Measurements from ENCODE around the gene CCM2. TPM values are rescaled to one million over a fixed set of nuclear protein-coding genes. Genes with fewer than 3 reads are reported as not detected.

The CCM2 gene
- total RNA-seq, 1 donor from 2014 or later, result 89.0 TPM

GRCh38 chr7:44987457-44987856 lies 12.5 kb upstream of the CCM2 start:
- peak overlapping the region; percentile 98 for H3K27ac Mint-ChIP-seq
- peak overlapping the region; percentile 98 for H3K4me3 Mint-ChIP-seq
- no peak for TF ChIP-seq CTCF (IDR thresholded peaks at IDR 0.05)
- intact Hi-C loops (cut with micrococcal nuclease), result loop anchor here (2.0 kb wide), 2 partner anchors 191 to 1061 kb away; partner anchors contain the start of genes PPIA and UBE2D4
- ATAC-seq (ENCODE audit: low read depth) (no peak), DNase-seq (no peak)
- peaks cover 40% of the 10 kb centered on the region for H3K36me3 Mint-ChIP-seq (ENCODE audit: low read depth)
- POLR2A ChIA-PET, result interaction anchor here (0.7 to 13.0 kb wide), 4 partner anchors 10 to 191 kb away, joined by 4 to 325 read pairs (median 16); partner anchors contain the start of genes CCM2 and PPIA
- CTCF ChIA-PET, result no interaction called here
- H3K9me3 Mint-ChIP-seq, result no peaks in the 10 kb centered on the region
- H3K4me1 Mint-ChIP-seq, result peaks cover 50% of the 10 kb centered on the region
- H3K27me3 Mint-ChIP-seq, result no peaks in the 10 kb centered on the region

GRCh38 chr7:44987996-44988395 lies 12.0 kb upstream of the CCM2 start:
- DNase-seq, result no peak
- Mint-ChIP-seq H3K4me3 (no peak overlapping the region), H3K4me1 (peaks cover 47% of the 10 kb centered on the region), H3K27me3 (no peaks in the 10 kb centered on the region), H3K36me3 (ENCODE audit: low read depth) (peaks cover 34% of the 10 kb centered on the region), H3K9me3 (no peaks in the 10 kb centered on the region), H3K27ac (no peak overlapping the region)
- CTCF ChIA-PET, result no interaction called here
- intact Hi-C loops (cut with micrococcal nuclease), result loop anchor here (2.0 kb wide), 2 partner anchors 191 to 1061 kb away; partner anchors contain the start of genes PPIA and UBE2D4
- POLR2A ChIA-PET, result interaction anchor here (0.6 to 13.0 kb wide), 3 partner anchors 10 to 16 kb away, joined by 6 to 325 read pairs (median 8); partner anchors contain the start of gene CCM2
- ATAC-seq (ENCODE audit: low read depth), result no peak
- no peak for TF ChIP-seq CTCF (IDR thresholded peaks at IDR 0.05)

- TF ChIP-seq CTCF (IDR thresholded peaks at IDR 0.05), result no peak
- Mint-ChIP-seq H3K27ac (no peak overlapping the region), H3K9me3 (no peaks in the 10 kb centered on the region), H3K4me3 (no peak overlapping the region), H3K27me3 (no peaks in the 10 kb centered on the region), H3K36me3 (ENCODE audit: low read depth) (peaks cover 27% of the 10 kb centered on the region), H3K4me1 (peaks cover 41% of the 10 kb centered on the region)
- ATAC-seq (ENCODE audit: low read depth) (no peak), DNase-seq (no peak)
- intact Hi-C loops (cut with micrococcal nuclease), result no loop called here
- ChIA-PET POLR2A (interaction anchor here (1.0 to 1.2 kb wide), 2 partner anchors 10 to 12 kb away, joined by 3 to 4 read pairs; no protein-coding TSS in a partner anchor), CTCF (interaction anchor here (1.2 to 1.4 kb wide), 2 partner anchors 12 to 15 kb away, joined by 3 to 6 read pairs; no protein-coding TSS in a partner anchor)
Observed at GRCh38 chr7:44988701-44989100, 11.3 kb upstream of the CCM2 start.

GRCh38 chr7:44989132-44989531 lies 10.9 kb upstream of the CCM2 start:
- ATAC-seq (ENCODE audit: low read depth), result no peak
- Mint-ChIP-seq H3K27me3 (no peaks in the 10 kb centered on the region), H3K27ac (no peak overlapping the region), H3K4me1 (peaks cover 38% of the 10 kb centered on the region), H3K9me3 (no peaks in the 10 kb centered on the region), H3K36me3 (ENCODE audit: low read depth) (peaks cover 23% of the 10 kb centered on the region), H3K4me3 (no peak overlapping the region)
- DNase-seq, result no peak
- ChIA-PET CTCF (interaction anchor here (1.2 to 1.4 kb wide), 2 partner anchors 12 to 15 kb away, joined by 3 to 6 read pairs; no protein-coding TSS in a partner anchor), POLR2A (interaction anchor here (0.7 to 1.2 kb wide), 3 partner anchors 9 to 12 kb away, joined by 3 to 10 read pairs (median 4); no protein-coding TSS in a partner anchor)
- intact Hi-C loops (cut with micrococcal nuclease), result no loop called here
- no peak for TF ChIP-seq CTCF (IDR thresholded peaks at IDR 0.05)

GRCh38 chr7:44990109-44991023 lies 9.6 kb upstream of the CCM2 start:
- H3K4me3 Mint-ChIP-seq, result no peak overlapping the region
- CTCF ChIA-PET, result interaction anchor here (1.4 kb wide), 1 partner anchor 17 kb away, joined by 6 read pairs; no protein-coding TSS in a partner anchor

More at GRCh38 chr7:44990109-44991023, 9.6 kb upstream of the CCM2 start:
- POLR2A ChIA-PET, result interaction anchor here (0.7 to 0.9 kb wide), 3 partner anchors 8 to 11 kb away, joined by 3 to 5 read pairs (median 3); partner anchors contain the start of gene MYO1G
- intact Hi-C loops (cut with micrococcal nuclease), result no loop called here
- no peak for DNase-seq
- Mint-ChIP-seq H3K36me3 (ENCODE audit: low read depth) (peaks cover 11% of the 10 kb centered on the region), H3K9me3 (no peaks in the 10 kb centered on the region), H3K27me3 (no peaks in the 10 kb centered on the region), H3K27ac (no peak overlapping the region), H3K4me1 (peaks cover 38% of the 10 kb centered on the region)
- TF ChIP-seq CTCF (IDR thresholded peaks at IDR 0.05), result no peak
- ATAC-seq (ENCODE audit: low read depth), result no peak

Data from activated B cell treated with CpG ODN at 0.5 μM for 24 hours (primary cell).